Lung (tissue), 12 donors: ENCODE data around the gene IL18BP. TPM values are rescaled to one million over a fixed set of nuclear protein-coding genes. Genes with fewer than 3 reads are reported as not detected.

Source experiments
- ATAC-seq: fragments of 200-7000 bp; cut with Tn5 transposase; one replicate; pipeline ENCODE4 v1.9.1; 2020; ENCODE audit warnings: moderate number of reproducible peaks; ENCODE audit not compliant: insufficient read depth, low FRiP score
- DNase-seq, 3 donors: peaks; one replicate each; pipeline ENCODE4 v3.0.0-alpha.2; 2013 to 2017
- H3K27ac ChIP-seq, 2 donors: one replicate each; pipeline ENCODE4 v1.5.1; 2013; ENCODE audit warnings: mild to moderate bottlenecking in 2 of 2, moderate library complexity in 2 of 2, control low read depth in 1 of 2, inconsistent platforms in 1 of 2, low read depth in 1 of 2, low read length in 1 of 2
- H3K27me3 ChIP-seq, 3 donors: one replicate each; pipeline ENCODE4 v1.5.1; 2013; ENCODE audit warnings: low read length in 2 of 3; ENCODE audit not compliant: control insufficient read depth in 3 of 3, insufficient read depth in 3 of 3
- H3K36me3 ChIP-seq, 4 donors: one replicate each; pipeline ENCODE4 v1.5.1; 2013; ENCODE audit warnings: low read length in 4 of 4, mild to moderate bottlenecking in 1 of 4, moderate library complexity in 1 of 4; ENCODE audit not compliant: control insufficient read depth in 4 of 4, insufficient read depth in 4 of 4
- H3K4me1 ChIP-seq, 5 donors: one replicate each; pipeline ENCODE4 v1.5.1; 2013; ENCODE audit warnings: low read length in 5 of 5, mild to moderate bottlenecking in 2 of 5, moderate library complexity in 1 of 5; ENCODE audit not compliant: control insufficient read depth in 5 of 5, insufficient read depth in 5 of 5
- H3K4me3 ChIP-seq: one replicate; pipeline ENCODE4 v1.5.1; 2013; ENCODE audit warnings: mild to moderate bottlenecking, control low read depth, moderate library complexity
- H3K9ac ChIP-seq, 2 donors: one replicate each; pipeline ENCODE4 v1.5.1; 2013; ENCODE audit warnings: low read length in 2 of 2, control low read depth in 1 of 2; ENCODE audit not compliant: insufficient read depth in 1 of 2
- H3K9me3 ChIP-seq, 4 donors: one replicate each; pipeline ENCODE4 v1.5.1; 2013; ENCODE audit warnings: low read length in 3 of 4, mild to moderate bottlenecking in 1 of 4, moderate library complexity in 1 of 4; ENCODE audit not compliant: control insufficient read depth in 4 of 4, insufficient read depth in 3 of 4
- CTCF ChIP-seq: IDR thresholded peaks from 2 replicates; pipeline ENCODE4 v1.5.1; 2012; ENCODE audit warnings: mild to moderate bottlenecking; ENCODE audit errors: control extremely low read depth, extremely low read depth
- WGBS, 2 donors: extraction: QIAGEN DNeasy Blood & Tissue Kit; methylation state at CpG; one replicate each; pipeline ENCODE4 v1.1.7; 2013; 5-methylcytosine and 5-hydroxymethylcytosine counted together
- polyA plus RNA-seq, 2 donors: library from polyadenylated mRNA; stranded (reverse); fragments of 200-250 nt; gene quantifications; one replicate each; pipeline ENCODE4 v1.2.1, GENCODE V29; 2013
- total RNA-seq, 2 donors: library from RNA; depleted of rRNA in 1 of 2; stranded (reverse); fragments of >200 nt in 1 of 2; gene quantifications; one replicate each; pipeline ENCODE4 v1.2.1, GENCODE V29; 2014 to 2021
- donor health status: control.
- donor health status: control.
- donor health status: Bipolar disorder and iron deficiency.
- donor health status: healthy.
- donor health status: DM: yes; HTN: yes; CAD: no.

IL18BP gene
- total and polyA plus RNA-seq, 4 donors = 8.6 to 38.6 (median 20.1) TPM

GRCh38 chr11:72012091-72012630 lies 13.5 kb downstream of the IL18BP start:
- peaks cover 13 to 94% (median 87%) of the 10 kb centered on the region in 4 donors for H3K36me3 ChIP-seq
- H3K9me3 ChIP-seq = no peaks in the 10 kb centered on the region
- no peak for TF ChIP-seq CTCF
- 81 to 86% methylated on average over 5 of the region's 5 CpGs for WGBS, 2 donors
- H3K27me3 ChIP-seq = no peaks in the 10 kb centered on the region
- no peak overlapping the region for H3K9ac ChIP-seq
- H3K4me1 ChIP-seq = peaks cover 0 to 2% (median 0%) of the 10 kb centered on the region in 5 donors
- no peak overlapping the region for H3K4me3 ChIP-seq
- no peak for DNase-seq
- no peak for ATAC-seq
- H3K27ac ChIP-seq = peak overlapping the region in 1 of 2 donors; percentile 59

- no peak overlapping the region for H3K4me3 ChIP-seq
- H3K4me1 ChIP-seq = peaks cover 0 to 2% (median 0%) of the 10 kb centered on the region in 5 donors
- H3K27ac ChIP-seq = peak overlapping the region in 1 of 2 donors; percentile 77
- H3K9me3 ChIP-seq = no peaks in the 10 kb centered on the region
- no peaks in the 10 kb centered on the region for H3K27me3 ChIP-seq
- H3K36me3 ChIP-seq = peaks cover 20 to 95% (median 88%) of the 10 kb centered on the region in 4 donors
- ATAC-seq (peak; percentile 68), DNase-seq (peak in 1 of 3 donors; percentile 23)
- 71 to 84% methylated on average over 33 of the region's 33 CpGs for WGBS, 2 donors
- TF ChIP-seq CTCF = no peak
- no peak overlapping the region for H3K9ac ChIP-seq
Observed at GRCh38 chr11:72012897-72013721, 14.4 kb downstream of the IL18BP start.

GRCh38 chr11:72013765-72014711 lies 15.3 kb downstream of the IL18BP start:
- no peak overlapping the region for H3K9ac ChIP-seq
- 78 to 85% methylated on average over 37 to 38 of the region's 38 CpGs for WGBS, 2 donors
- DNase-seq = no peak

More at GRCh38 chr11:72013765-72014711, 15.3 kb downstream of the IL18BP start:
- peak overlapping the region in 1 of 2 donors; percentile 77 for H3K27ac ChIP-seq
- ATAC-seq = no peak
- H3K36me3 ChIP-seq = peaks cover 23 to 96% (median 90%) of the 10 kb centered on the region in 4 donors
- no peak for TF ChIP-seq CTCF
- no peaks in the 10 kb centered on the region for H3K9me3 ChIP-seq
- peaks cover 0 to 2% (median 0%) of the 10 kb centered on the region in 5 donors for H3K4me1 ChIP-seq
- no peaks in the 10 kb centered on the region for H3K27me3 ChIP-seq
- no peak overlapping the region for H3K4me3 ChIP-seq
